Mucosa of descending colon (tissue), 3 donors: Measurements from ENCODE around the gene HSD11B1L. TPM values are rescaled to one million over a fixed set of nuclear protein-coding genes. Genes with fewer than 3 reads are reported as not detected.

Experiments used
- ATAC-seq: fragments of 200-7000 bp; cut with Tn5 transposase; one replicate; pipeline ENCODE4 v1.9.1; 2020; ENCODE audit warnings: mild to moderate bottlenecking, moderate library complexity
- DNase-seq, 3 donors: peaks; one replicate each; pipeline ENCODE4 v3.0.0-alpha.2; 2020
- H3K36me3 ChIP-seq: fragments of 200-600 bp; one replicate; pipeline ENCODE4 v1.8.0; 2021; ENCODE audit warnings: low read depth, mild to moderate bottlenecking
- H3K4me1 ChIP-seq: fragments of 200-600 bp; one replicate; pipeline ENCODE4 v1.8.0; 2021; ENCODE audit warnings: low read depth, mild to moderate bottlenecking
- H3K4me3 ChIP-seq: fragments of 200-600 bp; one replicate; pipeline ENCODE4 v1.8.0; 2021; ENCODE audit warnings: mild to moderate bottlenecking
- H3K9me3 ChIP-seq: fragments of 200-600 bp; one replicate; pipeline ENCODE4 v1.8.0; 2021; ENCODE audit warnings: mild to moderate bottlenecking
- CTCF ChIP-seq: fragments of 200-600 bp; IDR thresholded peaks from one replicate; pipeline ENCODE4 v1.8.0; 2022; ENCODE audit warnings: antibody characterized with exemption, mild to moderate bottlenecking
- intact Hi-C, 2 donors: fragments of 100-400 bp; cut with DNase I in 1 of 2; cut with micrococcal nuclease in 1 of 2; formaldehyde crosslinking; loops; one replicate each; pipeline versions ENCODE4 v1.11.0 to v1.11.1; 2022; cut with DNase I, micrococcal nuclease
- total RNA-seq, 3 donors: library from RNA; stranded (reverse); fragmentation: NEBNext Ultra II Directional in 2 of 3; extraction: Animal tissue kit (Norgen Biotek cat#: 25700) in 2 of 3; gene quantifications; one replicate each; pipeline versions ENCODE4 v1.2.1 to v1.2.4, GENCODE V29; 2021 to 2023
- donor health status: DM: no; HTN: no; CAD: no; lungs with moderate emphysema.
- donor health status: DM: no; HTN: no; CAD: no.
- donor health status: DM: no; HTN: yes; CAD: no.

HSD11B1L gene
- total RNA-seq, 3 donors from 2014 or later: 2.3 to 8.2 (median 3.3) TPM

- Histone ChIP-seq H3K9me3 (no peaks in the 10 kb centered on the region), H3K36me3 (no peaks in the 10 kb centered on the region), H3K4me1 (peaks cover 12% of the 10 kb centered on the region), H3K4me3 (no peak overlapping the region)
- intact Hi-C loops: no loop called here
- TF ChIP-seq CTCF: no peak
- DNase-seq: no peak
- ATAC-seq: no peak
Measured at GRCh38 chr19:5717215-5717935, 36.5 kb downstream of the HSD11B1L start.

- H3K4me3 ChIP-seq: no peak overlapping the region
- no peaks in the 10 kb centered on the region for H3K9me3 ChIP-seq
- ATAC-seq (no peak), DNase-seq (no peak)
- intact Hi-C loops: no loop called here
- peaks cover 12% of the 10 kb centered on the region for H3K4me1 ChIP-seq
- no peaks in the 10 kb centered on the region for H3K36me3 ChIP-seq
- TF ChIP-seq CTCF: no peak
Measured at GRCh38 chr19:5718037-5718578, 37.3 kb downstream of the HSD11B1L start.

- no peak for TF ChIP-seq CTCF
- peaks cover 12% of the 10 kb centered on the region for H3K4me1 ChIP-seq
- no peak for ATAC-seq
- no peaks in the 10 kb centered on the region for H3K36me3 ChIP-seq
- no peak for DNase-seq
- H3K9me3 ChIP-seq: no peaks in the 10 kb centered on the region
- peak overlapping the region; percentile 95 for H3K4me3 ChIP-seq
- intact Hi-C loops: no loop called here
Measured at GRCh38 chr19:5718579-5719273, 37.9 kb downstream of the HSD11B1L start.

- Histone ChIP-seq H3K9me3 (no peaks in the 10 kb centered on the region), H3K36me3 (no peaks in the 10 kb centered on the region), H3K4me1 (peaks cover 12% of the 10 kb centered on the region), H3K4me3 (peak overlapping the region; percentile 95)
- intact Hi-C loops: no loop called here
- no peak for TF ChIP-seq CTCF
- ATAC-seq: peak; percentile 2
- peak in 1 of 3 donors; percentile 35 for DNase-seq
Measured at GRCh38 chr19:5719274-5719960, 38.6 kb downstream of the HSD11B1L start.

- H3K4me3 ChIP-seq: peak within 1 kb of the TSS; percentile 95
- DNase-seq (peak; percentile 99), ATAC-seq (peak; percentile 98)
- no peaks in the 10 kb centered on the region for H3K9me3 ChIP-seq
- intact Hi-C loops: no loop called here
- H3K36me3 ChIP-seq: no peaks in the 10 kb centered on the region
- H3K4me1 ChIP-seq: peaks cover 12% of the 10 kb centered on the region
- TF ChIP-seq CTCF: peak; percentile 90
Measured at GRCh38 chr19:5719961-5720790, 39.3 kb downstream of the HSD11B1L start, which contains the start of the genes CATSPERD and LONP1. Gene CATSPERD, plus strand, starts transcription at chr19:5720637. Its CDS starts 101 bp downstream, at chr19:5720738. Gene LONP1, minus strand, starts transcription at chr19:5720146. Its CDS starts 14 bp downstream, at chr19:5720132.
